ENCODE measurements around the gene PLEKHF1. TPM values are rescaled to one million over a fixed set of nuclear protein-coding genes. Genes with fewer than 3 reads are reported as not detected.

PLEKHF1 gene
- total RNA-seq, 1 experiment from 2014 or later, result 5.5 TPM

DNA sequence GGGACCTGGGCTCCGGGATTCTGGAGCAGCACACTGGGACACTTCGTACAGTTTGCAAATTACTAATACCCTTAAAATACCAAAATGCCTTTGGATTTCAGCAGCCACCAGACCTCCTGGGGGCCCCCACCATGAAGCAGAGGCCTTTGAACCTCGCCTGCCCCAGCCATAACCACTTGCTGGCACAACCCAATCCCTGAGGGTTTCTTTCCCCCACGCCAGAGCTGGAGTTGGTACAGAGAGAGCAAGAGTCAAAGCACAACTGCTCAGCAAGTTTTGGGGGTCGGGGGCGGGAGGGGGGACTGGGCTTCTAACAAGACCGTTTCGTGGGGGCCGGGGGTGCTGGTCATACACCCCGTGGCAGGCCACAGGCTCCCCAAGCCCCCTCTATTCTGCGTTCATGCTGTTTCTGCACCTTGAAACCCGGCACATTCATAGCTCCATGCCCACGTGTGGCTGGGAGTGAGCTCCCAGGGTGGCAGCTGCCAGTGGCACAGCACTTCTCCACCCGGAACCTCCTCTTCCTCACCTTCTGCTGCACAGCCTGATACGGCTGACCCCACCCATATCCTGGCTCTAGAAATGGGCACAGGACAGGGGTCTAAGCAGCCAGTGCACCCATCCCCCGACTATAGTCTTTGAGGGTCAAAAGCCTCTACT lies 17.1 kb downstream of the PLEKHF1 start:
- Histone ChIP-seq H3K9ac (ENCODE audit: low read length) (no peak overlapping the region), H3K4me1 (ENCODE audit: control insufficient read depth in 1 of 2, insufficient read depth in 2 of 2, low read length in 2 of 2) (peaks cover 0 to 2% of the 10 kb centered on the region in 2 experiments; a peak in 1 of 4 replicates), H3K9me3 (ENCODE audit: control insufficient read depth in 1 of 2, insufficient read depth in 1 of 2, low read depth in 1 of 2, low read length in 2 of 2) (no peaks in the 10 kb centered on the region), H3K79me2 (ENCODE audit: insufficient read depth, low read length) (no peaks in the 10 kb centered on the region), H4K20me1 (ENCODE audit: insufficient read depth) (no peaks in the 10 kb centered on the region), H2AFZ (ENCODE audit: low read depth, low read length, poor library complexity, severe bottlenecking) (no peak overlapping the region), H3K27me3 (ENCODE audit: insufficient read depth, low read length) (no peaks in the 10 kb centered on the region), H3K4me2 (ENCODE audit: low read length) (no peak overlapping the region), H3K9me2 (ENCODE audit: insufficient read depth) (no peaks in the 10 kb centered on the region), H3K27ac (ENCODE audit: low read depth, low read length) (no peak overlapping the region), H3K36me3 (ENCODE audit: control insufficient read depth in 1 of 2, insufficient read depth in 2 of 2, low read length in 2 of 2) (no peaks in the 10 kb centered on the region), H3K4me3 (replicated peaks in 1 of 2; ENCODE audit: low read depth in 1 of 2, low read length in 2 of 2) (no peak overlapping the region)
- intact Hi-C loops (cut with micrococcal nuclease), result no loop called here
- BruUV-seq (replicated peaks), result no TSS peak
- ChIA-PET RAD21 (ENCODE audit: low non-redundant PET in 1 of 2, low total read pairs in 2 of 2, uncharacterized antibody in 2 of 2, unreplicated experiment in 2 of 2) (no interaction called here), POLR2A (no interaction called here), CTCF (no interaction called here)
- TF ChIP-seq ZFX (IDR thresholded peaks at IDR 0.05) (no peak), EZH2phosphoT487 (IDR thresholded peaks at IDR 0.05; ENCODE audit: borderline replicate concordance) (no peak), EZH2 (IDR thresholded peaks at IDR 0.05) (no peak), SRF (IDR thresholded peaks at IDR 0.05; ENCODE audit: low read depth) (no peak), CEBPB (IDR thresholded peaks at IDR 0.05; ENCODE audit: low read depth) (no peak), RAD21 (IDR thresholded peaks at IDR 0.05; ENCODE audit: low read depth) (no peak), ELF1 (IDR thresholded peaks at IDR 0.05; ENCODE audit: borderline replicate concordance, low read depth) (no peak), ZNF274 (IDR thresholded peaks at IDR 0.05; ENCODE audit: low read depth, low read length) (no peak), EGR1 (IDR thresholded peaks at IDR 0.05; ENCODE audit: low read depth) (no peak), SP1 (IDR thresholded peaks at IDR 0.05; ENCODE audit: low read depth) (no peak), CBX3 (IDR thresholded peaks at IDR 0.05; ENCODE audit: low read depth) (no peak), SIN3A (IDR thresholded peaks at IDR 0.05; ENCODE audit: low read depth) (no peak), POLR2A (IDR thresholded peaks at IDR 0.05; ENCODE audit: borderline replicate concordance, extremely low read depth, insufficient read depth, insufficient read length) (no peak), POLR2AphosphoS5 (IDR thresholded peaks at IDR 0.05; ENCODE audit: low read depth, low read length) (no peak), YY1 (IDR thresholded peaks at IDR 0.05; ENCODE audit: extremely low read depth, insufficient replicate concordance, low read depth, low read length) (no peak)
- TF ChIP-seq, protein P1, sequence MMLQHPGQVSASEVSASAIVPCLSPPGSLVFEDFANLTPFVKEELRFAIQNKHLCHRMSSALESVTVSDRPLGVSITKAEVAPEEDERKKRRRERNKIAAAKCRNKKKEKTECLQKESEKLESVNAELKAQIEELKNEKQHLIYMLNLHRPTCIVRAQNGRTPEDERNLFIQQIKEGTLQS (IDR thresholded peaks at IDR 0.05), result no peak
- TF ChIP-seq, protein P2, sequence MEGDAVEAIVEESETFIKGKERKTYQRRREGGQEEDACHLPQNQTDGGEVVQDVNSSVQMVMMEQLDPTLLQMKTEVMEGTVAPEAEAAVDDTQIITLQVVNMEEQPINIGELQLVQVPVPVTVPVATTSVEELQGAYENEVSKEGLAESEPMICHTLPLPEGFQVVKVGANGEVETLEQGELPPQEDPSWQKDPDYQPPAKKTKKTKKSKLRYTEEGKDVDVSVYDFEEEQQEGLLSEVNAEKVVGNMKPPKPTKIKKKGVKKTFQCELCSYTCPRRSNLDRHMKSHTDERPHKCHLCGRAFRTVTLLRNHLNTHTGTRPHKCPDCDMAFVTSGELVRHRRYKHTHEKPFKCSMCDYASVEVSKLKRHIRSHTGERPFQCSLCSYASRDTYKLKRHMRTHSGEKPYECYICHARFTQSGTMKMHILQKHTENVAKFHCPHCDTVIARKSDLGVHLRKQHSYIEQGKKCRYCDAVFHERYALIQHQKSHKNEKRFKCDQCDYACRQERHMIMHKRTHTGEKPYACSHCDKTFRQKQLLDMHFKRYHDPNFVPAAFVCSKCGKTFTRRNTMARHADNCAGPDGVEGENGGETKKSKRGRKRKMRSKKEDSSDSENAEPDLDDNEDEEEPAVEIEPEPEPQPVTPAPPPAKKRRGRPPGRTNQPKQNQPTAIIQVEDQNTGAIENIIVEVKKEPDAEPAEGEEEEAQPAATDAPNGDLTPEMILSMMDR (IDR thresholded peaks at IDR 0.05 in 2 of 3, conservative IDR thresholded peaks at IDR 0.05 in 1 of 3; ENCODE audit: borderline replicate concordance in 1 of 3, insufficient read depth in 1 of 3, low read depth in 2 of 3, low read length in 2 of 3), result no peak
- TF ChIP-seq, protein P3, sequence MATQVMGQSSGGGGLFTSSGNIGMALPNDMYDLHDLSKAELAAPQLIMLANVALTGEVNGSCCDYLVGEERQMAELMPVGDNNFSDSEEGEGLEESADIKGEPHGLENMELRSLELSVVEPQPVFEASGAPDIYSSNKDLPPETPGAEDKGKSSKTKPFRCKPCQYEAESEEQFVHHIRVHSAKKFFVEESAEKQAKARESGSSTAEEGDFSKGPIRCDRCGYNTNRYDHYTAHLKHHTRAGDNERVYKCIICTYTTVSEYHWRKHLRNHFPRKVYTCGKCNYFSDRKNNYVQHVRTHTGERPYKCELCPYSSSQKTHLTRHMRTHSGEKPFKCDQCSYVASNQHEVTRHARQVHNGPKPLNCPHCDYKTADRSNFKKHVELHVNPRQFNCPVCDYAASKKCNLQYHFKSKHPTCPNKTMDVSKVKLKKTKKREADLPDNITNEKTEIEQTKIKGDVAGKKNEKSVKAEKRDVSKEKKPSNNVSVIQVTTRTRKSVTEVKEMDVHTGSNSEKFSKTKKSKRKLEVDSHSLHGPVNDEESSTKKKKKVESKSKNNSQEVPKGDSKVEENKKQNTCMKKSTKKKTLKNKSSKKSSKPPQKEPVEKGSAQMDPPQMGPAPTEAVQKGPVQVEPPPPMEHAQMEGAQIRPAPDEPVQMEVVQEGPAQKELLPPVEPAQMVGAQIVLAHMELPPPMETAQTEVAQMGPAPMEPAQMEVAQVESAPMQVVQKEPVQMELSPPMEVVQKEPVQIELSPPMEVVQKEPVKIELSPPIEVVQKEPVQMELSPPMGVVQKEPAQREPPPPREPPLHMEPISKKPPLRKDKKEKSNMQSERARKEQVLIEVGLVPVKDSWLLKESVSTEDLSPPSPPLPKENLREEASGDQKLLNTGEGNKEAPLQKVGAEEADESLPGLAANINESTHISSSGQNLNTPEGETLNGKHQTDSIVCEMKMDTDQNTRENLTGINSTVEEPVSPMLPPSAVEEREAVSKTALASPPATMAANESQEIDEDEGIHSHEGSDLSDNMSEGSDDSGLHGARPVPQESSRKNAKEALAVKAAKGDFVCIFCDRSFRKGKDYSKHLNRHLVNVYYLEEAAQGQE (IDR thresholded peaks at IDR 0.05; ENCODE audit: low read depth), result no peak
- TF ChIP-seq, protein P4, sequence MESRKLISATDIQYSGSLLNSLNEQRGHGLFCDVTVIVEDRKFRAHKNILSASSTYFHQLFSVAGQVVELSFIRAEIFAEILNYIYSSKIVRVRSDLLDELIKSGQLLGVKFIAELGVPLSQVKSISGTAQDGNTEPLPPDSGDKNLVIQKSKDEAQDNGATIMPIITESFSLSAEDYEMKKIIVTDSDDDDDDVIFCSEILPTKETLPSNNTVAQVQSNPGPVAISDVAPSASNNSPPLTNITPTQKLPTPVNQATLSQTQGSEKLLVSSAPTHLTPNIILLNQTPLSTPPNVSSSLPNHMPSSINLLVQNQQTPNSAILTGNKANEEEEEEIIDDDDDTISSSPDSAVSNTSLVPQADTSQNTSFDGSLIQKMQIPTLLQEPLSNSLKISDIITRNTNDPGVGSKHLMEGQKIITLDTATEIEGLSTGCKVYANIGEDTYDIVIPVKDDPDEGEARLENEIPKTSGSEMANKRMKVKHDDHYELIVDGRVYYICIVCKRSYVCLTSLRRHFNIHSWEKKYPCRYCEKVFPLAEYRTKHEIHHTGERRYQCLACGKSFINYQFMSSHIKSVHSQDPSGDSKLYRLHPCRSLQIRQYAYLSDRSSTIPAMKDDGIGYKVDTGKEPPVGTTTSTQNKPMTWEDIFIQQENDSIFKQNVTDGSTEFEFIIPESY (IDR thresholded peaks at IDR 0.05; ENCODE audit: extremely low read depth, insufficient replicate concordance, low read length), result no peak
- TF ChIP-seq, protein P5, sequence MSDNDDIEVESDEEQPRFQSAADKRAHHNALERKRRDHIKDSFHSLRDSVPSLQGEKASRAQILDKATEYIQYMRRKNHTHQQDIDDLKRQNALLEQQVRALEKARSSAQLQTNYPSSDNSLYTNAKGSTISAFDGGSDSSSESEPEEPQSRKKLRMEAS (IDR thresholded peaks at IDR 0.05), result no peak
- no peak for DNase-seq (ENCODE audit: low read depth, low spot score)
- ATAC-seq, result no peak
